HUES6 (cell line): Measurements from ENCODE around the gene NCAM2.

Experiments
- H3K27ac ChIP-seq: 2 replicates; pipeline ENCODE4 v1.7.0; 2013; ENCODE audit warnings: low read depth, mild to moderate bottlenecking, low read length, inconsistent platforms
- H3K27me3 ChIP-seq: 2 replicates; pipeline ENCODE4 v1.6.1; 2013; ENCODE audit warnings: low read length; ENCODE audit not compliant: control insufficient read depth, insufficient read depth
- H3K36me3 ChIP-seq: 2 replicates; pipeline ENCODE4 v1.6.1; 2013; ENCODE audit warnings: low read length; ENCODE audit not compliant: control insufficient read depth, insufficient read depth
- H3K4me1 ChIP-seq: 2 replicates; pipeline ENCODE4 v1.6.1; 2013; ENCODE audit warnings: low read length; ENCODE audit not compliant: control insufficient read depth, insufficient read depth
- H3K4me3 ChIP-seq: 2 replicates; pipeline ENCODE4 v1.5.1; 2013; ENCODE audit warnings: low read depth, low read length
- H3K9ac ChIP-seq: one replicate; pipeline ENCODE4 v1.6.1; 2013; ENCODE audit warnings: mild to moderate bottlenecking, low read length
- H3K9me3 ChIP-seq: 2 replicates; pipeline ENCODE4 v1.6.1; 2013; ENCODE audit warnings: low read depth, low read length; ENCODE audit not compliant: control insufficient read depth, insufficient read depth

NCAM2 gene

GRCh38 chr21:21196087-21196486 lies 197.9 kb downstream of the NCAM2 start:
- no peak overlapping the region for H3K9ac ChIP-seq
- no peak overlapping the region for H3K27ac ChIP-seq
- no peaks in the 10 kb centered on the region for H3K27me3 ChIP-seq

GRCh38 chr21:21196848-21197247 lies 198.6 kb downstream of the NCAM2 start:
- no peak overlapping the region for H3K9ac ChIP-seq
- H3K36me3 ChIP-seq: no peaks in the 10 kb centered on the region
- H3K4me3 ChIP-seq: no peak overlapping the region

More at GRCh38 chr21:21196087-21196486, 197.9 kb downstream of the NCAM2 start:
- Histone ChIP-seq H3K4me3 (no peak overlapping the region), H3K4me1 (no peaks in the 10 kb centered on the region), H3K9me3 (no peaks in the 10 kb centered on the region), H3K36me3 (no peaks in the 10 kb centered on the region)

DNA sequence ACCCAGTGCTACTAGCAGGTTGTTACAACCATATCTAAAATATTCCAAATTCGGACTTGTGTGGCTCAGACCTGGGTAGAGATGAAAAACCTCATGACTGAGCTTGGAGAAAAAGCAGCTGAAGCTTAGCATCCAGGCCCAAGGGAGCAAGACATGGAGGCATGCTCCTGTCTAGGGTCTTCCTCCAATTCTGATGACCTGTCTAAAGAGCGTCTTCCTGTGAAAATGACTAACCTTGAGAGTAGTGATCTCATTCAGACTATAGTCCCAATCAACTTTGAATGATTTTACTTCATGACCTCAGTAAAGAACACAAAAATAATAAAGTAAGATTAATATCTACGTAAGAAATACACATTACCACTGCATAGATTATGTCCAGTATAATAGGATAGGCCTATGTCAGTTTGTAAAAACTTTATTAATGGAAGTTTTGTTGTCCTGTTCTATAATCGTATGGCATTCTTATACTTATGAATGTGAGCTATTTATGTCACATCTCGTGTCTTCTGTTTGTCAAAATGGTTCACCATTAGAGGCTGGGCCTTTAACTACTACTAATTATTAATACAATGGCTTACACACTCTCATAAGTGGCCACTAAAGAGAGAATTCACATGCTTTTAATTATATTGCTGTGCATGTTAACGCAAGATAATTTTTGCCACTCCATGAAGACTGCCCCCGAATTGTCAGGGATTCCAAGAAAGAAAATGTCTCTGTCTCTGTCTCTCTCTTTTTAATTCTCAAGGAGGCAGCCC lies 201.3 kb downstream of the NCAM2 start:
- H3K9me3 ChIP-seq: no peaks in the 10 kb centered on the region
- no peak overlapping the region for H3K27ac ChIP-seq
- no peak overlapping the region for H3K9ac ChIP-seq
- H3K4me1 ChIP-seq: no peaks in the 10 kb centered on the region
- no peaks in the 10 kb centered on the region for H3K36me3 ChIP-seq
- no peaks in the 10 kb centered on the region for H3K27me3 ChIP-seq
- H3K4me3 ChIP-seq: no peak overlapping the region

More at GRCh38 chr21:21196848-21197247, 198.6 kb downstream of the NCAM2 start:
- H3K27ac ChIP-seq: no peak overlapping the region
- no peaks in the 10 kb centered on the region for H3K27me3 ChIP-seq
- H3K4me1 ChIP-seq: no peaks in the 10 kb centered on the region
- no peaks in the 10 kb centered on the region for H3K9me3 ChIP-seq

DNA sequence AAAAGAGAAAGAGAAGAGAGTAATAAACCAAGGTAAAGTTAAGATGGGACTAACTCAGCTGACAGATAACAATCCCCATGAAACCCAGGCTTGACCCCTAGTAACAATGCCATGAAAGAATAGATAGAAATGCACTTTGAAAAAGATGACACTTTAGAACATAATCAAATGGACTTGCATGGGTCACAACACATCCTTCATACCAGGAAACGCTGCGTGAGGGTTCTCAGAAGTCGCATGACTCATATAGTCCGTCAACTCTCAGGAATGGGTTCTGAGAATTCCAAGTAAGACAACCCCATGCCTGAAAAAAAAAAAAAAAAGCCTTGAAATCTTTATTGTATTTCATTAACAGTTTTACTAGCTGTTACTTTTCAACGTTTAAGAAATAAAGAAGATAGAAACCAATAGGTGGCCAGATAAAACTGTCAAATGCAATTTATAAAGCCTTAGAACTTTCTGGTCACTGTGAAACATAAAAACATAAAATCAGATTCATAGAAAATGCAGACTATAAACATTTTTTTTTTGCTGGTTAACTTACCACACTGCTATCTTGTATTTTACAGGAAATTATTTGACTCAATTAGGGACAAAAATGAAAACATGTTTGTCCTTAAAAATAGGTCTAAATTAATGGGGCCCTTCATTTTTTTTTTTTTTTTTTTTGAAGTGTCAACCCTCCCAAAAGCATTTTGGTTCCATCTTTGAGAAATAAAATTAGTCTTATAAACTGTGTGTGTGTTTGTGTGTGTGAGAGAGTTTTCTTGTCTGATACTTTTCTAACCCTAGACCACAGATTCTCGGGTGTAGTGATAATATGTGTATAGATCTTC lies 202.1 kb downstream of the NCAM2 start:
- Histone ChIP-seq H3K4me3 (no peak overlapping the region), H3K36me3 (no peaks in the 10 kb centered on the region), H3K9ac (no peak overlapping the region), H3K27me3 (no peaks in the 10 kb centered on the region), H3K27ac (no peak overlapping the region), H3K4me1 (no peaks in the 10 kb centered on the region), H3K9me3 (no peaks in the 10 kb centered on the region)

- H3K36me3 ChIP-seq: no peaks in the 10 kb centered on the region
- no peak overlapping the region for H3K27ac ChIP-seq
- no peaks in the 10 kb centered on the region for H3K27me3 ChIP-seq
- H3K9me3 ChIP-seq: no peaks in the 10 kb centered on the region
- H3K9ac ChIP-seq: no peak overlapping the region
- H3K4me1 ChIP-seq: no peaks in the 10 kb centered on the region
- H3K4me3 ChIP-seq: no peak overlapping the region
Observed at GRCh38 chr21:21200939-21201615, 202.9 kb downstream of the NCAM2 start.

- no peak overlapping the region for H3K9ac ChIP-seq
- H3K4me3 ChIP-seq: no peak overlapping the region
- no peaks in the 10 kb centered on the region for H3K9me3 ChIP-seq
- no peak overlapping the region for H3K27ac ChIP-seq
- H3K36me3 ChIP-seq: no peaks in the 10 kb centered on the region
- no peaks in the 10 kb centered on the region for H3K4me1 ChIP-seq
- no peaks in the 10 kb centered on the region for H3K27me3 ChIP-seq
Observed at GRCh38 chr21:21203822-21204339, 205.7 kb downstream of the NCAM2 start.

DNA sequence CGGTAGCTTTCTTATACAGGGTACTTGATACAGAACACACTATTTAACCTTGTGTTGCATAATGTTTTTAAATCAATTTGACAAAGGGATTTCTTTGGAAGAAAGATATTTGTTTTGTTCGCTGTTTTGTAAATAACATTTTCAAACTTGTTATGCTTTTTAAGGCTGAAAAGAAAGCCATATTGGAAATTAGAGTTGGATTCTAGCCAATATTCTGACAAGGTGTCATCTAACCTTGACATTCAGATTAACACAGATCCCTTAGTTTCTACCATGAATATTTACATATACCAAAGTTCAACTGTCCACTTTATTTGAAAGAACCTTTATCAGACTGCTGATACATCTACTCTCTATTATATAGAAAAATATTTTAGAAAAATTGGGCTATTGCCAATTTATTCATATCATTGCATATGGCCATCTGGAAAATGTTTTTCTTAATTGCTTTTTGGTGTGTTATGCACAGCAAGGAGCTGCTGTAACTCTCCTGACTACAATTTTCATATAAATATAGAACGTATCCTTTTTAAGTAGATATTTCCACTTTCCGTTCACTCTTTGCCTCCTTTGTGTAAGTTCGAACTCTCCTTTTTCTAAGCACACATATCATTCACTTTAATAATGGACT lies 206.3 kb downstream of the NCAM2 start:
- H3K9ac ChIP-seq: no peak overlapping the region
- H3K4me1 ChIP-seq: no peaks in the 10 kb centered on the region
- H3K4me3 ChIP-seq: no peak overlapping the region
- no peaks in the 10 kb centered on the region for H3K27me3 ChIP-seq
- no peaks in the 10 kb centered on the region for H3K9me3 ChIP-seq
- H3K27ac ChIP-seq: no peak overlapping the region
- H3K36me3 ChIP-seq: no peaks in the 10 kb centered on the region

DNA sequence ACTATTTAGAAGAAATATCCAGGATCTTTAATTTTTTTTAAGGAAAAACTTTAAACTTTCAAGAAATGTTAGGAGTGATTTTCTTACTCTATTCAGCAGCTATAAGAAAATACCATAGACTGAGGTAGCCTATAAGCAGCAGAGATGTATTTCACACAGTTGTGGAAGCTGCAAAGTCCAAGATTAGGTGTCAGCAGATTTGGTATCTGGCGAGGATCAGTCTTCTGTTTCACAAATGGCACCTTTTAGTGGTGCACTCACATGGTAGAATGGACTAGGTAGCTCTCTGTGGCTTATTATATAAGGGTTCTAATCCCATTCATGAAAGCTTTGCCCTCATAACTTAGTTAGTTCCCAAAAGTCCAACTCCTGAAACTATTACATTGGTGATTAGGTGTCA lies 207.4 kb downstream of the NCAM2 start:
- H3K27ac ChIP-seq: no peak overlapping the region
- no peaks in the 10 kb centered on the region for H3K9me3 ChIP-seq
- no peaks in the 10 kb centered on the region for H3K27me3 ChIP-seq
- H3K4me1 ChIP-seq: no peaks in the 10 kb centered on the region
- H3K4me3 ChIP-seq: no peak overlapping the region
- H3K9ac ChIP-seq: no peak overlapping the region
- no peaks in the 10 kb centered on the region for H3K36me3 ChIP-seq

DNA sequence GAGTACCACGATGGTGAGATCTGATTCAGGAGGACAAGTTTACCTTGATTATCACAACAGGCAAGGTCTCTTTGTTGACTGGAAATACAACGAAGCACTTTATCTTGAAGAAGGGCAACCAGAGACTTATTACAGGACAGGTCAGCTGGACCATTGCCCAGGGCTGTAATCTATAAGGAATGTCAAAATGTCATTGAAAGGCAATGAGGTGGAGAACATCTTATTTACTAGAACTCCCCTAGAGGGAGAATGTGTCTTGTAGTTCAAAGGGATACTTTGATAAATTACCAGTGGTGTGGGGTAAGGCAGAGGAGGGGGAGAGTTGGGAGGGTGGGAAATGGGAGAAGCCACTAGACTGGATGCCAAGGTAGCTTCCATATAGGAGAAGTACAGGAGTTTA lies 212.3 kb downstream of the NCAM2 start:
- H3K27ac ChIP-seq: no peak overlapping the region
- no peaks in the 10 kb centered on the region for H3K9me3 ChIP-seq
- no peak overlapping the region for H3K9ac ChIP-seq
- no peaks in the 10 kb centered on the region for H3K36me3 ChIP-seq
- no peak overlapping the region for H3K4me3 ChIP-seq
- H3K4me1 ChIP-seq: no peaks in the 10 kb centered on the region
- no peaks in the 10 kb centered on the region for H3K27me3 ChIP-seq

DNA sequence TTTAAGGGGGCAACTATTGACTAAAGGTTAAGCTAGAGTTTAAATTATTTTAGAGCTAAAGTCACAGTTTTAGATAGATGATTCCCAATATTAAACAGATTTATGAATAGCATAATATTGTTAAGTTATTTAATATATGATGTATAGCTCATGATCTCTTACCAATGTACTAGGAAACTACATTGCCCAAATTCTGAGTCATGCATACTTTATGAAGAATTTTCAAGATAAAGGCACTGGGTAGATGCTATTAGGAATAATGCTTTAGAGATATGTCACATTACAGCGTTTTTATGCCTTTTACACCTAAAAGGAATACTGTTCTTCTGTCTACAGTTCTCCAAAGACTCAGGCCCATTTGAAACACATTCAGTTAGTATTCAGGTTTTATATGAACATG lies 215.1 kb downstream of the NCAM2 start:
- Histone ChIP-seq H3K4me1 (no peaks in the 10 kb centered on the region), H3K9me3 (no peaks in the 10 kb centered on the region), H3K36me3 (no peaks in the 10 kb centered on the region), H3K27me3 (no peaks in the 10 kb centered on the region), H3K9ac (no peak overlapping the region), H3K27ac (no peak overlapping the region), H3K4me3 (no peak overlapping the region)
